Measurements from ENCODE around the gene LSM3.

Gene LSM3

DNA sequence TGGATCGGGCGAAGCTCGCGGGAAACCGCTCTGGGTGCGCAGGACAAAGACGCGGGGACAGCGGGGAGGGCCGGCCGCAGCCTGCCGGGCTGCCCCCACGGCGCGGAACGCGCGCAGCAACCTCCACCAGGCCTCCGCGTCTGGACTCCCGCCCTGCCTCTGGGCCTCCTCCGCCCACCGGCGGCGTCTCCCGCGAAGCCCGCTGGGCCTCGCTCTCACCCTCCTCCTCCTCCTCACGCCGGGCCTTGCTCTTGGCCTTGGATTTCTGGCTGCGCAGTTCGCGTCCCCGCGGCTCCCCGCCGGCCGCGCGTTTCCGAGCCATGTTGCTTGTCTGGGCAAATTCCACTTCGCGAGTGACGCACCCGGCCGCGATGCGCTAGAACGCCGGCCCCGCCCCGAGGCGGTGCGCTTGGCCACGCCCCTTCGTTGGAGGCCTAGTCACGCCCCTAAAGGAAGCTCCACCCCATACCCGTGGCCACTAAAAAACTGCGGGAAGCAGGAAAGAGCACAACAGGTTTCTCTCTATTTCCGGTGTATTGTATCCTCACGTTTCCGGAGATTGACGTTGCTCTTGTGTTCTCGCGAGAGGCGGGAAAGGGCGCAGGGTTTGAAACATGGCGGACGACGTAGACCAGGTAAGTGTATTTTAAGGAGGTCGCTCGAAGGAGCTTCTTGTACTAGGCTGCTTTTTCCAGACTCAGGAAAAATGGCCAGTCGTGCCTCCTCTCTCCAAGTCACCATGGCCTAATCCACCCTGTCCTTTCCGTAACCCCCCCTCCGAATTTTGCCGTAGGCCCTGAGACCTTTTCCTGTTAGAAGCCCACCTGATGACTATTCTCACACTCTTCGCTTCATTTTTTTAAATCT lies at the start of gene LSM3, which contains the start of gene XPC:
Gene LSM3 (plus strand): TSS at position 571 of the 867 bp plus-strand sequence. CDS start 44 bp downstream, at position 615.
Gene XPC (minus strand): TSS at position 355 of the 867 bp plus-strand sequence. CDS start 33 bp downstream, at position 322.
- DNase-seq (ENCODE audit: low read depth): peak; percentile 95

- DNase-seq (ENCODE audit: low read depth): no peak
Measured at GRCh38 chr3:14129296-14129695, 49.3 kb upstream of the LSM3 start.

GRCh38 chr3:14130230-14130629 lies 48.4 kb upstream of the LSM3 start:
- DNase-seq (ENCODE audit: low read depth): no peak

- no peak for DNase-seq (ENCODE audit: low read depth)
Measured at GRCh38 chr3:14130707-14131106, 47.9 kb upstream of the LSM3 start.

DNA sequence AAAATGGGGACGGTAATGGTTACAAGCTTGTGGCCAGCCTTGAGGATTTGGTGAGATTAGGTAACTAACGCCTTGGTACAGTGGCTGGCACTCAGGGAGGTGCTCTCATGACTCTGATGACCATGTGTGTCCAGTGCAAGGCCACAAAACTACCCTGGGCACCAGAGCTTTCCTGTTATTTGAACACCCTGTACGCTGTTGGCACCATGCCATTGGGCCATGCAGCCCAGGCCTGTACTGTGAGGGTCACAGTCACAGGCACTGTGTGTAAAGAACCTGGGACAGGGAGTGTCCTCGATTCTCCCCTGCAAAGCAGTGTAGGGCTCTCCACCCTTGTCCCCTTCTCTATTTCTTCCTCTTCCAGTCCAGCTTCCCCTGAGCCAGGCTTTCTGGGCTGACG lies 47.5 kb upstream of the LSM3 start:
- DNase-seq (ENCODE audit: low read depth): no peak

DNA sequence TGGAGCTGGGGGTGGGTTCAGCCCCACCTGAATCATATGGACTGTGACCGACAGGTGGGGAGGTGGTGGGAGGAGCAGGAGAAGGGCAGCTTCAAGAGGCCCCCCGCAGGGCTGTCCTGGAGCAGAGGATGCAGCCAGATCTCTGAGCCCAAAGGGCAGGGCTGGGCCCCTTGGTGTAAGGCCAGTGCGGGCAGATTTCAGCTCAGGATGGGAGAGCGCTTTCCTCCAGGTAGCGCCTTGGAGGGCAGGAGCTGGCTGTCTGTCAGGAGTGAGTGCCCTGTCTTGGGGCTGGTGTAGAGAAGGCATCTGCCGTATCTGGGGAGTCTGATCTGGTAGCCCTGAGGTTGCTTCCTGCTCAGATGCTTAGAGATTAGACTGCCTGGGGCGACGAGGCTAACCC lies 46.5 kb upstream of the LSM3 start:
- DNase-seq (ENCODE audit: low read depth): no peak

DNA sequence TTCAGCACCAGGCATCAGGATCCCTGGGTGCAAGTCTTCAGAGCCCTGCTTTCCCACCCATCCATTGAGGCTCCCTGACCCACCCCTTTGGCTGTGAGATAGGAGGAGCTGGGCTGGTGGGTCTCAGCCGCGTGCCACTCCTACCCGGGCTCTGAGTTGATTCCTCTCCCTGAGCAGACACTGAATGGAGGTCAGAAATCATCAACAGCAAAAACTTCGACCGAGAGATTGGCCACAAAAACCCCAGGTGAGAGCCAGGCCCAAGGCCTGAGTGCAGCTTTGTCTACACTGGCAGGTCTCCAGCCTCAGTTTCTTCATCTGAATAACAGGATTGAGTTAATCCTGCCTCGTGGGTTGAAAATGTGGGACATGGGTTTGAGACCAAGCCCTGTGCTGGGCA lies 45.9 kb upstream of the LSM3 start:
- DNase-seq (ENCODE audit: low read depth): no peak

DNA sequence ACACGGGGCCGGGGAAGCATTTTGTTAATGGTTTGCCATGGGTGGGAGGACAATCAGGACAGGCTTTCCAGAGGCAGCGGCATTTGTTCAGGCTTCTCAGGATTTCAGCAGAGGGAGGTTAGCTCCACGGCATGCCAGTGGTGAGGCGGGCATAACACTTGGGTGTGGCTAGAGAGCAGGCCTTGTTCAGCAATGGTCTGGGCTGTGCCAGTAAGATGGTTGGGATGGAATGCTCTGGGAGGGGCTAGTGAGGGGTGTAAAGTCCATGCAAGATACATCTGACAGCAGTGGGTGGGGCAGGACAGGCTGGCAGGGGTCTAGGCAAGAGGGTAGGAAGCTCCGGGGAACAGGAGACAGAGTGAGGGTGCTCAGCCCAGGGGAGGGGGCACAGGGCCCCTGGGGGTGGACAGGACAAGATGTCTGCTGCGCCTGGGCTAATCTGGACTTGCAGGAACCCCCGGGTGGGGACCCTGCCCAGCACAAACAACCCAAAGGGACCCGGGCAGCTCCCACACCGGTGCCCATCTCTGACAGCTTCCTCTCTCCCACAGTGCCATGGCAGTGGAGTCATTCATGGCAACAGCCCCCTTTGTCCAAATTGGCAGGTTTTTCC lies 45.3 kb upstream of the LSM3 start:
- DNase-seq (ENCODE audit: low read depth): no peak

DNA sequence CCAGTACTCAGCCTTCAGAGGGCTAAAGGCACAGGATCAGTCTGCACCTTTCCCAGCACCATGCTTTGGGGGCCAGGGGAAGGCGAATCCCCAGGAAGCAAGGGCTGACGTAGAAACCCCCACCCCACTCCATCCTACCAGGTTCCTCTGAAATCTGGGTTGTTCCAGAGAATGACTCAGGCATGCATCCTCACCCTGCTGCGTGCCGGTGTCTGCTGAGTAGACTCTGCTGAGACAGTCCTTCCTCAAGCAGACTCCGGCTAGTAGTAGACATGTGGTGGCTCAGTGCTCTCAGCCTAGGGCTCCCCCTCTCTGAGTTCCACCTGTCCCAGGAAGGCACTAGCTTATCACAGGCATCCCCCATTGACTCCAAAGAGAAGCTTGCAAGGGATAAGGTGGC lies 44.7 kb upstream of the LSM3 start:
- DNase-seq (ENCODE audit: low read depth): no peak

DNA sequence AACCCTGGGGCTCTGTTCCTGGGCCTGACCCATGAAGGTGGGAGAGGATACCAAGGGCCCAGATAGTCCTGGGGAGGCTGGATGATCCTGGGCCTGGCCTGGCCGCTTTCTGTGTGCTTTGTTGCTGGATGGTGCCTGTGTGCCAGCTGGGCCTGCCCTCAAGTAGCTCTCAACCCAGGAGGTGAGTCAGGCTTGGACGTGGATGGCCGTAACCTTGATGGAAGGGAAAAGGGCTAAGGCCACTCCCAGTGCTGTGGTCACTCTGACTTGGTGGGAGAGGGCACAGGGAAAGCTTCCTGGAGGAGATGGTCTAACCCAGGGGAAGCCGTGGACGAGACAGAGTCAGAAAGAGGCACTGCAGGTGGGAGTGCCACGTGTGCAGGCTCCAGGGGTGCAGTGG lies 44.3 kb upstream of the LSM3 start:
- DNase-seq (ENCODE audit: low read depth): no peak

- DNase-seq (ENCODE audit: low read depth): no peak
Measured at GRCh38 chr3:14135581-14135980, 43.0 kb upstream of the LSM3 start.

DNA sequence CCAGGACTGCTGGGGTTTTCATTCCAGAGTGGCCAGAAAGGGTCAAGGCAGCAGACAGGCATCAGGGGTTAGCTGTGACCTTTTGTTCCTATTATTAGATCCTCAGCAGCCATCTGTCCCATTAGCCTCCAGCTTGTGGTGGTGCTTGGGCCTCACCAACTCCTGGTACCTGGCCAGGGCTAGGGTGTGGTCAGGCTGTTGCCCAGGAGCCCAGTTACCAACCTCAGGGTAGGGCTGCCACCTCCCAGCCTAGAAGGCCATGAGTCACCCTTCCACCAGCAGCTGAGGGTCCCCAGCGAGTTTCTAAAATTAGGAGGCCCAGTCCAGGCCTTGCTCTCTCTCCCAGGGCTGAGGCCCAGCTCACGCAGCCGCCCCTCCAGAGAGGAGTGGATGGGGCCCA lies 41.6 kb upstream of the LSM3 start:
- no peak for DNase-seq (ENCODE audit: low read depth)

DNA sequence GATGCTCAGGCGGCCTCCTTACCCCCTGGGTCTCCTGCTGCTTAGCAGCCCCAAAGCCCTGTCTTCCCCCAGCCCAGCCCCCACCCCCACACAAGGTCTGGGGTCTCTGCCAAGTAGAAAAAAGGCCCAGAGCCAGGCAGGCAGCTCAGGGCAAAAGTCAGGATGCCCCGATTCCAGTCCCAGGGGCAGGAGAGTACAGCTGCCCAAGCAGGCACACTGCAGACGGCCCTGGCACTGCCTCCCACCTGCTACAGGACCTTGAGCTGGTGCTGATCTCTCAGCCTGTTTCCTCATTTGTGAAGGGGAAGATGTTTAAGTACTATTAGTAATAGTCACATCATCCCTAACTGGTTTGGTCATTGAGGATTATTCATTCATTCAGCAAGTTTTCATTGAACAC lies 41.2 kb upstream of the LSM3 start:
- no peak for DNase-seq (ENCODE audit: low read depth)

DNA sequence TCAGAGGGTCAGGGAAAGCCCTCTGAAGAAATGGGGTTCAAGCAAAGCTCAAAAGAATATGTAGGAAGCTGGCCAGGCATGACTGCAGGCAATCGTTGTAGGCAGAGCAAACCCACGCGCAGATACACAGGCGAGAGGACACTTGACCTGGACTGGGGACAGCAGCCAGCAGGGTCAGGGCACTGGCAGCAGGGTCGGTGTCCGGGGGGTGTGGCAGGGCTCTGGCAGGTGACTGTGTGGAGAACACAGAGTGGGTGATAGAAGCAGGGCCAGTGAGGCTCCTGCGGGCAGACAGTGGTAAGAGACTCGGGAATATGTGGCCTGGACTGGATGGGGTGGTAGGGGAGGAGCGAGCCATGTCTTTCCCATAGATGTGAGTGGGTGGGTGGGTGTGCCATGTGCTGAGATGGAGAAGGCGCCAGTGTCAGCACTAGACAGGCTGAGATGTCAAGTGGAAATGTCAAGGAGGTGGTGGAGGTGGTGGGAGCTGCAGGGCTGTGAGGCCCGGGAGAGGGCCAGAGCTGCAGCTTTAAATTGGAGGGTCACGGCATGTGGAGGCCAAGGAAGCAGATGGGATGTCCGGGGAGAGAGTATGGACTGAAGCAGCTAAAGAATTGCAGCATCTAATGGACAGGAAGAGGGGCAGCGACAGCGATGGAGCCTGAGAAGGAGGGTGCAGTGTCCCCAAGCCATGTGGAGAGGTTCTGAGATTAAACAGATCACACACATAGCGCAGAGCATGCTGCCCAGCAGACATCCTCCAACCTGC lies 40.3 kb upstream of the LSM3 start:
- DNase-seq (ENCODE audit: low read depth): no peak

GRCh38 chr3:14138878-14139655 lies 39.5 kb upstream of the LSM3 start:
- no peak for DNase-seq (ENCODE audit: low read depth)

GRCh38 chr3:14139771-14140170 lies 38.8 kb upstream of the LSM3 start:
- DNase-seq (ENCODE audit: low read depth): no peak

- DNase-seq (ENCODE audit: low read depth): no peak
Measured at GRCh38 chr3:14140668-14141067, 37.9 kb upstream of the LSM3 start.

DNA sequence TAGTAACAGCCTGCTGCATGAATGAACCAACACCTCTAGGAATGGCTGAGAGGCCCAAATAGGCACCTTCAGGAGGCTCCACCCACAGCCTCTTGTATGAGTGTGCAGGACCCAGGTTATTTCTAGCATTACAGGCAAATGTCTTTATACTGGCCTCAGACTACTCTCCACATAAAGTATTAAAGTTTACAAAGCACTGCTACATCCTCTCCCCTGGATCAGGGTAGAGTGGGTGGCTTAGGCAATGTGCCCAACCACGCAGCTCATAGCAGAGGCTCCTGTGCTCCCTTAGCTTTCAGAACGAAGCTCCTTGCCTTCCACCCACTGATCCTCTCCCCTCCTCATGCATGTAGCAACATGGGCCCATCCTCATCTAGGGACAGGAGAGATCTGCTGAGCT lies 37.5 kb upstream of the LSM3 start:
- no peak for DNase-seq (ENCODE audit: low read depth)

DNA sequence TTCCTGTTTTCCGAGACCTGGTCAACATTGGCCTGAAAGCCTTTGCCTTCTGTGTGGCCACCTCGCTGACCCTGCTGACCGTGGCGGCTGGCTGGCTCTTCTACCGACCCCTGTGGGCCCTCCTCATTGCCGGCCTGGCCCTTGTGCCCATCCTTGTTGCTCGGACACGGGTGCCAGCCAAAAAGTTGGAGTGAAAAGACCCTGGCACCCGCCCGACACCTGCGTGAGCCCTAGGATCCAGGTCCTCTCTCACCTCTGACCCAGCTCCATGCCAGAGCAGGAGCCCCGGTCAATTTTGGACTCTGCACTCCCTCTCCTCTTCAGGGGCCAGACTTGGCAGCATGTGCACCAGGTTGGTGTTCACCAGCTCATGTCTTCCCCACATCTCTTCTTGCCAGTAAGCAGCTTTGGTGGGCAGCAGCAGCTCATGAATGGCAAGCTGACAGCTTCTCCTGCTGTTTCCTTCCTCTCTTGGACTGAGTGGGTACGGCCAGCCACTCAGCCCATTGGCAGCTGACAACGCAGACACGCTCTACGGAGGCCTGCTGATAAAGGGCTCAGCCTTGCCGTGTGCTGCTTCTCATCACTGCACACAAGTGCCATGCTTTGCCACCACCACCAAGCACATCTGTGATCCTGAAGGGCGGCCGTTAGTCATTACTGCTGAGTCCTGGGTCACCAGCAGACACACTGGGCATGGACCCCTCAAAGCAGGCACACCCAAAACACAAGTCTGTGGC lies 36.8 kb upstream of the LSM3 start:
- no peak for DNase-seq (ENCODE audit: low read depth)

- DNase-seq (ENCODE audit: low read depth): no peak
Measured at GRCh38 chr3:14142567-14143270, 35.9 kb upstream of the LSM3 start.
